Ovary (tissue), 9 donors: ENCODE results near the gene MRPL57. TPM values are rescaled to one million over a fixed set of nuclear protein-coding genes. Genes with fewer than 3 reads are reported as not detected.

Source experiments
- DNase-seq, 5 donors: peaks; one replicate each; pipeline ENCODE4 v3.0.0-alpha.2; 2019 to 2020
- H3K27ac ChIP-seq, 2 donors: fragments of 200-600 bp; one replicate each; pipeline versions ENCODE4 v1.5.1 to v1.8.0; 2019 to 2022
- H3K27me3 ChIP-seq: fragments of 200-600 bp; one replicate; pipeline ENCODE4 v1.8.0; 2022
- H3K36me3 ChIP-seq: fragments of 200-600 bp; sonication (generic); one replicate; pipeline ENCODE4 v1.5.1; 2019
- H3K4me1 ChIP-seq: one replicate; pipeline ENCODE4 v1.8.1; 2013; ENCODE audit warnings: mild to moderate bottlenecking, moderate library complexity; ENCODE audit not compliant: insufficient read depth
- H3K4me3 ChIP-seq: fragments of 200-600 bp; sonication (generic); one replicate; pipeline ENCODE4 v1.5.1; 2017
- H3K9me3 ChIP-seq, 2 donors: fragments of 200-600 bp in 1 of 2; sonication (generic) in 1 of 2; one replicate each; pipeline versions ENCODE4 v1.5.1 to v1.8.1; 2013 to 2019; ENCODE audit warnings: mild to moderate bottlenecking in 1 of 2, moderate library complexity in 1 of 2
- EP300 ChIP-seq: sonication (generic); formaldehyde crosslinking; IDR thresholded peaks from one replicate; pipeline ENCODE4 v1.6.1; 2017; ENCODE audit warnings: antibody characterized with exemption
- POLR2A ChIP-seq: fragments of 450-650 bp; IDR thresholded peaks from one replicate; pipeline ENCODE4 v1.6.1; 2017; ENCODE audit warnings: antibody characterized with exemption, mild to moderate bottlenecking, moderate library complexity
- WGBS, 3 donors: extraction: QIAGEN DNeasy Blood & Tissue Kit in 1 of 3; methylation state at CpG; one replicate each; pipeline versions ENCODE4 v1.1.5 to v1.1.7; 2013 to 2017; 5-methylcytosine and 5-hydroxymethylcytosine counted together
- intact Hi-C, 4 donors: fragments of 100-400 bp; cut with DNase I; formaldehyde crosslinking; loops; one replicate each; pipeline versions ENCODE4 v1.11.0 to v1.15.1; 2022 to 2023
- polyA plus RNA-seq, 2 donors: library from polyadenylated mRNA; stranded (reverse); fragments of 200-250 nt in 1 of 2; fragments of 350-450 nt in 1 of 2; fragmentation: Illumina TruSeq in 1 of 2; extraction: RNeasy Lipid Tissue Mini Kit (QIAGEN cat#74804) in 1 of 2; gene quantifications; one replicate each; pipeline ENCODE4 v1.2.3, GENCODE V29; 2013 to 2014
- small RNA-seq: library from RNA; depleted of rRNA; stranded (forward); fragments of <200 nt; gene quantifications from one replicate; pipeline ENCODE3, GENCODE V24; 2016
- total RNA-seq, 7 donors: library from RNA; depleted of rRNA in 2 of 7; stranded (reverse); fragments of >200 nt in 2 of 7; fragmentation: NEBNext Ultra II Directional in 3 of 7; extraction: Animal tissue kit (Norgen Biotek cat#: 25700) in 3 of 7; gene quantifications; one replicate each; pipeline versions ENCODE4 v1.1.0 to v1.2.4, GENCODE V29; 2016 to 2023
- TF ChIP-seq, protein P1 (sequence below), 3 donors: fragments of 450-650 bp in 2 of 3; fragments of 200-600 bp in 1 of 3; IDR thresholded peaks; one replicate each; pipeline versions ENCODE4 v1.5.1 to v1.8.0; 2016 to 2022; ENCODE audit warnings: antibody characterized with exemption in 3 of 3, mild to moderate bottlenecking in 1 of 3
- donor health status: DM: no; HTN: no; CAD: no; lungs with moderate emphysema.
- donor health status: DM: no; HTN: no; CAD: no.
- donor health status: Bipolar disorder and iron deficiency.
- donor health status: DM: yes; HTN: yes; CAD: no.
- donor health status: DM: no; HTN: no; CAD: no.
- donor health status: DM: yes; HTN: yes; CAD: no.

Gene MRPL57
- total and polyA plus RNA-seq, 9 donors: 16.1 to 39.3 (median 19.7) TPM

DNA sequence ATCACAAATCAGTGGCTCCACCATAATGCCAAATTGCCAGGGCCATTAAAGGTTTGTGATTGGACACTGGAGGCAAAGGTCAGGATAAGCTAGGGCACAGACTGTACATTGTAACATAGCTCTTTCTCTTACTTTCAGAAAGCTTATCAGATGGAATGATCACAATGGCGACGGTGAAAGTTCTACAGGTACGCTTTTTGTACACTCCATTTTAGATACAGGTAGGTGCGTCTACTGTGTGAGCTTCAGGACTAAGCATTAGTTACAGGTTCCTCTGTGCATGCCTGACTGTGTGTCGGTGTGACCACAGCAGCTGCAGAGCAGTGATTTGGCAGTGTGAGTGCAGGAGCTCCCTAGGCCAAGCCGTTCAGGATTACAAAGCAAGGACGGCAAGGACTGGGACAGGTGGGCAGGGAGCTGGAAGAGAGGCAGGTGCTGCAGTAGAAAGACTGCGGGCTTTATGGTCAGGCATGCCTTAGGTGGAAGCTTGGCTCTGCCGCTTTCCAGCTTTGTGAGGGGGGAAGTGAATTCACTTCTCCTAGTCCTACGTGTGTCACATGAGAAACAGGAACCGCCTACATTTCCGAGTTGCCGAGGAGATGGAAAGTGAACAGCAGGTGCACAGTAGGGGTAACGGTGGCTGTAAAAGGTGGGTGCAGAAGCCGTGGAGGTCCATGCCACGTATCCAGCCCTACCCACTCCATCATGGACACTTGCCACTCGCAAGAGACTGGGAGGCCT is 49.6 kb downstream of the MRPL57 start:
- H3K9me3 ChIP-seq: no peaks in the 10 kb centered on the region
- no peaks in the 10 kb centered on the region for H3K36me3 ChIP-seq
- 83 to 86% (median 84%) methylated on average over 17 of the region's 17 CpGs for WGBS, 3 donors
- DNase-seq: no peak
- no peaks in the 10 kb centered on the region for H3K4me1 ChIP-seq
- no peaks in the 10 kb centered on the region for H3K27me3 ChIP-seq
- no peak for TF ChIP-seq EP300
- TF ChIP-seq POLR2A: no peak
- TF ChIP-seq, protein P1, sequence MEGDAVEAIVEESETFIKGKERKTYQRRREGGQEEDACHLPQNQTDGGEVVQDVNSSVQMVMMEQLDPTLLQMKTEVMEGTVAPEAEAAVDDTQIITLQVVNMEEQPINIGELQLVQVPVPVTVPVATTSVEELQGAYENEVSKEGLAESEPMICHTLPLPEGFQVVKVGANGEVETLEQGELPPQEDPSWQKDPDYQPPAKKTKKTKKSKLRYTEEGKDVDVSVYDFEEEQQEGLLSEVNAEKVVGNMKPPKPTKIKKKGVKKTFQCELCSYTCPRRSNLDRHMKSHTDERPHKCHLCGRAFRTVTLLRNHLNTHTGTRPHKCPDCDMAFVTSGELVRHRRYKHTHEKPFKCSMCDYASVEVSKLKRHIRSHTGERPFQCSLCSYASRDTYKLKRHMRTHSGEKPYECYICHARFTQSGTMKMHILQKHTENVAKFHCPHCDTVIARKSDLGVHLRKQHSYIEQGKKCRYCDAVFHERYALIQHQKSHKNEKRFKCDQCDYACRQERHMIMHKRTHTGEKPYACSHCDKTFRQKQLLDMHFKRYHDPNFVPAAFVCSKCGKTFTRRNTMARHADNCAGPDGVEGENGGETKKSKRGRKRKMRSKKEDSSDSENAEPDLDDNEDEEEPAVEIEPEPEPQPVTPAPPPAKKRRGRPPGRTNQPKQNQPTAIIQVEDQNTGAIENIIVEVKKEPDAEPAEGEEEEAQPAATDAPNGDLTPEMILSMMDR (IDR thresholded peaks at IDR 0.05): no peak
- H3K4me3 ChIP-seq: no peak overlapping the region
- intact Hi-C loops: no loop called here
- no peak overlapping the region for H3K27ac ChIP-seq

DNA sequence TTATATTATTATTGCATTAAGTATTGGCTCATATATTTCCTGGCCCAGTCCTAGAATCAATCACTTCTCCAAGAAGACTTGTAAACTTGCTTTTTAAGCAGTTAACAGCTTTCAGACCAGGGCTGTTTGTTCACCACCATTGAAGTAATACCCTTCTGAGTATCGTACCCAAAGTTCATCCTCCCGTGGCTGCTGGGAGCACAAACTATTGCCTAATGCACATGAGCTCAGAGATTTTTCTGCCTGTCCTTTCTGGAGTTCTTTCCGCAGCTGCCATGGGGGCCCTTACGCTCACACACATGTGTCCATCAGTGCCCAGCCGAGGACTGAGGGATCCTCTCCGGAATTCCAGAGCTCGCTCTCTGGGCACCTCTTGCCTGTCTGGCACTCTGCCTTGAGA is 51.5 kb downstream of the MRPL57 start:
- TF ChIP-seq EP300 (no peak), POLR2A (no peak)
- TF ChIP-seq, protein P1 (IDR thresholded peaks at IDR 0.05): no peak
- Histone ChIP-seq H3K4me3 (no peak overlapping the region), H3K27ac (no peak overlapping the region), H3K36me3 (no peaks in the 10 kb centered on the region), H3K27me3 (no peaks in the 10 kb centered on the region), H3K4me1 (peaks cover 3% of the 10 kb centered on the region), H3K9me3 (no peaks in the 10 kb centered on the region)
- WGBS, 3 donors: 95 to 96% (median 95%) methylated on average over 7 of the region's 7 CpGs
- intact Hi-C loops: no loop called here
- no peak for DNase-seq

Small RNAs within 50 kb of the gene (small RNA-seq; reads per million reads assigned to genes)
- not detected for gene AL158032.1
- gene RF00086: not detected

Other genes with a start within 250 kb of the MRPL57 start
- 10 to 100 TPM; 17.2 to 41.9 (median 24.2) TPM for gene LATS2, start 115.1 kb upstream of the MRPL57 start, total RNA-seq
- gene LATS2, start 115.1 kb upstream of the MRPL57 start, polyA plus RNA-seq: 10 to 100 TPM; 12.5 to 19.1 TPM
- 100 to 1,000 TPM in 5 of 7 donors, 10 to 100 TPM in 2; 33.4 to 204 (median 165) TPM for gene SAP18, start 36.5 kb upstream of the MRPL57 start, total RNA-seq
- gene SAP18, start 36.5 kb upstream of the MRPL57 start, polyA plus RNA-seq: 100 to 1,000 TPM in 1 of 2 donors, 10 to 100 TPM in 1; 55.3 to 235 TPM
- 1 to 10 TPM in 1 of 7 donors, under 1 TPM in 6; 0.12 to 1.2 (median 0.43) TPM for gene SKA3, start 106 bp upstream of the MRPL57 start, total RNA-seq
- gene SKA3, start 106 bp upstream of the MRPL57 start, polyA plus RNA-seq: 1 to 10 TPM in 1 of 2 donors, under 1 TPM in 1; 0.16 to 1.6 TPM